ENCODE measurements around the gene NBEA.

The NBEA gene

GRCh38 chr13:35332134-35332533 lies 390.1 kb downstream of the NBEA start:
- no peak for TF ChIP-seq CTCF (conservative IDR thresholded peaks at IDR 0.05; ENCODE audit: low read length)
- DNase-seq (ENCODE audit: low read depth), result no peak
- no peak overlapping the region for H3K4me3 ChIP-seq (ENCODE audit: low read length)

GRCh38 chr13:35333157-35333556 lies 391.1 kb downstream of the NBEA start:
- no peak for TF ChIP-seq CTCF (conservative IDR thresholded peaks at IDR 0.05; ENCODE audit: low read length)
- DNase-seq (ENCODE audit: low read depth), result no peak
- H3K4me3 ChIP-seq (ENCODE audit: low read length), result no peak overlapping the region

- DNase-seq (ENCODE audit: low read depth), result no peak
- TF ChIP-seq CTCF (conservative IDR thresholded peaks at IDR 0.05; ENCODE audit: low read length), result no peak
- H3K4me3 ChIP-seq (ENCODE audit: low read length), result no peak overlapping the region
These were observed 400.4 kb downstream of the NBEA start for GRCh38 chr13:35342440-35342839.

GRCh38 chr13:35343417-35343816 lies 401.3 kb downstream of the NBEA start:
- no peak overlapping the region for H3K4me3 ChIP-seq (ENCODE audit: low read length)
- no peak for DNase-seq (ENCODE audit: low read depth)
- no peak for TF ChIP-seq CTCF (conservative IDR thresholded peaks at IDR 0.05; ENCODE audit: low read length)

- no peak for DNase-seq (ENCODE audit: low read depth)
- no peak for TF ChIP-seq CTCF (conservative IDR thresholded peaks at IDR 0.05; ENCODE audit: low read length)
- H3K4me3 ChIP-seq (ENCODE audit: low read length), result no peak overlapping the region
These were observed 403.9 kb downstream of the NBEA start for GRCh38 chr13:35345992-35346391.

GRCh38 chr13:35346494-35346893 lies 404.4 kb downstream of the NBEA start:
- no peak for DNase-seq (ENCODE audit: low read depth)
- no peak for TF ChIP-seq CTCF (conservative IDR thresholded peaks at IDR 0.05; ENCODE audit: low read length)
- no peak overlapping the region for H3K4me3 ChIP-seq (ENCODE audit: low read length)

- no peak for TF ChIP-seq CTCF (conservative IDR thresholded peaks at IDR 0.05; ENCODE audit: low read length)
- no peak for DNase-seq (ENCODE audit: low read depth)
- H3K4me3 ChIP-seq (ENCODE audit: low read length), result no peak overlapping the region
These were observed 405.7 kb downstream of the NBEA start for GRCh38 chr13:35347679-35348205.
